Motor neuron (in vitro differentiated cells): ENCODE data around the gene IGF1R. TPM values are rescaled to one million over a fixed set of nuclear protein-coding genes. Genes with fewer than 3 reads are reported as not detected.

Experiments used
- ATAC-seq, 8 experiments: fragments of 200-7000 bp; cut with Tn5 transposase; replicated peaks in 6 of 8; 2 replicates each; pipeline ENCODE4 v1.8.0; 2021; ENCODE audit warnings: mild to moderate bottlenecking in 8 of 8, moderate library complexity in 8 of 8
- H3K27ac ChIP-seq, 2 donors: fragments of 250-450 bp; sonication (Bioruptor Pico); 2 replicates each; pipeline ENCODE4 v1.9.0; 2021; ENCODE audit warnings: antibody characterized with exemption in 2 of 2, mild to moderate bottlenecking in 2 of 2, moderate library complexity in 1 of 2
- H3K4me1 ChIP-seq, 2 donors: fragments of 250-450 bp; sonication (Bioruptor Pico); replicated peaks in 1 of 2; 2 replicates each; pipeline ENCODE4 v1.6.1; 2021; ENCODE audit warnings: antibody characterized with exemption in 2 of 2, mild to moderate bottlenecking in 2 of 2, moderate library complexity in 1 of 2
- H3K4me3 ChIP-seq, 5 donors: fragments of 250-450 bp; sonication (Bioruptor Pico); 2 replicates each; pipeline ENCODE4 v1.9.0; 2021; ENCODE audit warnings: antibody characterized with exemption in 5 of 5, mild to moderate bottlenecking in 5 of 5, moderate library complexity in 4 of 5
- WGBS, 10 experiments: fragments of 450-650 bp; shearing (Covaris generic); methylation state at CpG; one replicate each; pipeline ENCODE4 v1.0.0; 2022; 5-methylcytosine and 5-hydroxymethylcytosine counted together
- in situ Hi-C, 9 experiments: fragments of 400-800 bp; cut with MboI; loops; one replicate each; pipeline ENCODE4 v1.15.0; 2021; ENCODE audit warnings: low sequenced_read_pairs in 9 of 9, low pct_unique_long_range_greater_than_20kb in 2 of 9; ENCODE audit not compliant: unreplicated experiment in 9 of 9
- total RNA-seq, 8 experiments: library from RNA; unstranded; fragments of 300-600 nt; gene quantifications; 2 replicates each; pipeline versions ENCODE4 v1.2.3 to v1.2.4, GENCODE V29; 2022

Gene IGF1R
- total RNA-seq, 8 experiments from 2014 or later, result 12.5 to 43.5 (median 26.1) TPM

DNA sequence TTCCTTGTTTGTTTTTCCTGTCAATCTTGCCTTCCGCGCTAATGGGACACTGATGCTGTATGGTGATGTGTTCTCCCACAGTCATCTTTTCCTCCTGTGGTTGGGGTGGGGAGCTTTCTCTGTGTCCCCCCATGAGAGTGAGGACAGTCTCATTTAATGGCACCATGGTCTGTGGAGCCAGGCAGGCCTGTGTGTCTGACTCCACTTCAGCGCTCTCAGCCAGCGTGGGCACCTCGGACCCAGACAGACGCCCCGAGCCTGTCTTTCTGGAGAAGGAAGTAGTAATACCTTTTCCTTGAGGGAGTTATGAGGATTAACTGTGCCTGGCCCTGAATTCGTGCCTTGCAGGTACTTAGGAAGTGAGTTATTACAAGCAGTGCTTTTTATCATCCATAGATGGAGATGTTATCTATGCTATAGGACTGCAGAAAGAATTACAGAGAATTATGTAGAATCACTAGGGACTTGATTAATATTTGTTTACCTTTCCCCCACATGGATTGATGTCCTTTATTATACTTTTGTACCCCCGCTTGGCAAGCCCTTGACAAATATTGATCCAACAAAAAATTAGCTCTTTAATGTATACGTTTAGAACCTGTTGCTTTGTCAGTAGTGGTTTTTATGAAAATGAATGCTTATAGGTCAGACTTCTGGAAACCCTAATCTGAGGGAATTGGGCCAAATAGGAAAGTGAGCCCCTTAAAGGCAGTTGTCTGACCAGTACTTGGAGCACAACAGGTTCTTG is 206.9 kb downstream of the IGF1R start:
- in situ Hi-C loops, result no loop called here
- WGBS, 10 experiments, result 17 to 95% (median 81%) methylated on average over 1 to 8 of the region's 10 CpGs; no CpG with 5 or more reads in 1 of the 10 experiments
- ATAC-seq, result no peak
- H3K4me3 ChIP-seq, result no peak overlapping the region
- peaks cover 49 to 56% of the 10 kb centered on the region in 2 donors for H3K4me1 ChIP-seq
- H3K27ac ChIP-seq, result peak overlapping the region in 1 of 2 donors; percentile 66

DNA sequence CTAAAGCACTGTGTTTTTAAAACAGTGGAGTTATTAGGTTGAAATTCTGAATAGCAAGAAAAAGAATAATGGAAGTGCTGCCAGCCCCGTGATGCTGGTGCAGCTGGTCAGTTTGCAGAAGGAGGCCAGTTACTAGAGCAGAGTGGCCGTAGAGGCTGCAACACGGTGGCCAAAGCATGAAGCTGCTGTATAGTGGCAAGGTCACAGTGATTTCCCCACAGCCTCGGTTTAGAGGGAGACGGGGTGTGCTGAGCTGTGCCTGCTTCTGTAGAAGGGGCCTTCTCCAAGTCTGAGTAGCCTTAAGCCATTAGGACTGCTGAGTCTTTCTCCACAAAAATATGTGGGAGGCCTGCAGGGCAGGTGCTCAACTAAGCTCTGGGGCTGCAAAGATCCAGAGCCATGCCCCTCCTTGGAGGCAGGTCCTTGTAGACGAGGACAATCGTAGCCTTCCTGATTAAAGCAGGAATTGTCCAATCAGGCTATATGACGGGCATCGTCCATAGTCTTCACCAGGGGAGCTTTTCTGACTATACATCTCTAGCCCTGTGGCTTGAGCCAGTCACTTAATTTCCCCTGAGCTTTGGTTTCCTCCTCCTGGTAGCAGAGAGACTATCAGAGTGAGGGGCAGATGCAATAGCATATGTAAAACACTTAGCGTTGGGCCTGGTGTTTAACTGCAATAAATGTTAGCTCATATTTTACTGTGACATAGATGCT is 207.6 kb downstream of the IGF1R start:
- no peak overlapping the region for H3K4me3 ChIP-seq
- H3K4me1 ChIP-seq, result peaks cover 45 to 58% of the 10 kb centered on the region in 2 donors
- H3K27ac ChIP-seq, result peak overlapping the region in 1 of 2 donors; percentile 66
- 0 to 71% (median 42%) methylated on average over 1 to 6 of the region's 10 CpGs; no CpG with 5 or more reads in 1 of the 10 experiments for WGBS, 10 experiments
- peak in 4 of 8 experiments; percentile 1 to 26 (median 4) for ATAC-seq
- in situ Hi-C loops, result no loop called here

DNA sequence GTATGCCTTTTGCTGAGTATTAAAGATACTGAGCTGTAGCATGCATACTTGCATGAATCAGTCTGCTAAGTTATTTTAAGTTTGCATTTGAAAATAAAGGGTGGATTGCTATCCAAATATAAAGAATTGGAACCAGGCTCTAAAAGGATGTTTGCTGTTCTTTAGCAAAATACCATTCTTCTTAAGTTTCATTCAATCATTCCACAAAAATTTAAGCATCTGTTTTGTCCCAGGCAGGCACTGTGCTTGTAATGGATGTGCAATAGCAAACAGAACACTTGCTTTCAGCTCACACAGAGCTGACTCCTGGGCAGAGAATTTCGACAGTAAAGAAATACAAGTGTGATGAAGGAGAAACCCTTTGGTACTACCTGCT is 208.2 kb downstream of the IGF1R start:
- in situ Hi-C loops, result no loop called here
- 0 to 89% (median 50%) methylated on average over 1 of the region's 1 CpG; no CpG with 5 or more reads in 3 of the 10 experiments for WGBS, 10 experiments
- H3K4me1 ChIP-seq, result peaks cover 40 to 52% of the 10 kb centered on the region in 2 donors

DNA sequence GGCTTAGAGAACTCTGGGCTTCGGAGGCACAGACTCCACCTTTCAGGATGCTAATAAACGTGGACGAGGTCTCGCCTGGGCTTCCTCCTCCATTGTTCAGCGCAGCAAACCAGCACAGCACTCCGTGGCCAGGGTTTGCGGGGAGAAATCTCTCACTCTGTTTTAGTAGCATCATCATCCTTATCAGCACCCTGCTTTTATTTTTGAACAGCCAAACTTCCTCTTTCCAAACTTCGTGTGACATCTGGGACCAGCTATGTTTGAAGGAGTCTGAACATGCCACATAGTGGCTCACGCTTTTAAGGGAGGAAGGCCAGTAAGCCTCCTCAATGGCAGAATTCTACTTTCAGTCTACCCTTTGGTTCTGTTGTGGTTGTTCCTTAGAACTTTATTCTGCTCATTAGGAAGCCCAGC is 210.3 kb downstream of the IGF1R start:
- 50 to 93% (median 64%) methylated on average over 1 to 7 of the region's 9 CpGs; no CpG with 5 or more reads in 2 of the 10 experiments for WGBS, 10 experiments
- no peak for ATAC-seq
- Histone ChIP-seq H3K27ac (no peak overlapping the region), H3K4me1 (peaks cover 36 to 46% of the 10 kb centered on the region in 2 donors), H3K4me3 (no peak overlapping the region)
- in situ Hi-C loops, result no loop called here

More for the DNA sequence above, 208.2 kb downstream of the IGF1R start:
- Histone ChIP-seq H3K4me3 (no peak overlapping the region), H3K27ac (no peak overlapping the region)
- ATAC-seq, result peak in 1 of 8 experiments; percentile 1

DNA sequence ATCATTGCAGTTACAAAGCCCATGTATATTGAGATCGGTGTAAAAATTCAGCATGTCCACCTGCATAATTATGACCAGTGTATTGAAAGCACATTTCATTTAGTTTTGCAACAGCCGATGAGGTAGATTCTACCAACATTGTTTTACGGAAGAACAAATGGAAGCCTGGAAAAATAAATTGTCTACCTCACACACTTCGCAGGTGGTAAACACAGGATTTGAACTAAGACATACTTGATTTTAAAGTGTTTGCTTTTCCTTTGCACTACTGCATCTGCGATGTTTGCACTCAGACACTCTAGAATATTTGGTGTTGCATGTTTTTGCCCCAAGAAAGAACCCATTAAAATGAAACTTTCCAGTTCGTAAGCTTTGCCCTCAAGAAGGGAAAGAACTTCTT is 210.8 kb downstream of the IGF1R start:
- Histone ChIP-seq H3K4me3 (no peak overlapping the region), H3K4me1 (peaks cover 31 to 41% of the 10 kb centered on the region in 2 donors), H3K27ac (no peak overlapping the region)
- 27 to 100% (median 95%) methylated on average over 2 to 6 of the region's 6 CpGs for WGBS, 10 experiments
- no peak for ATAC-seq
- in situ Hi-C loops, result no loop called here

DNA sequence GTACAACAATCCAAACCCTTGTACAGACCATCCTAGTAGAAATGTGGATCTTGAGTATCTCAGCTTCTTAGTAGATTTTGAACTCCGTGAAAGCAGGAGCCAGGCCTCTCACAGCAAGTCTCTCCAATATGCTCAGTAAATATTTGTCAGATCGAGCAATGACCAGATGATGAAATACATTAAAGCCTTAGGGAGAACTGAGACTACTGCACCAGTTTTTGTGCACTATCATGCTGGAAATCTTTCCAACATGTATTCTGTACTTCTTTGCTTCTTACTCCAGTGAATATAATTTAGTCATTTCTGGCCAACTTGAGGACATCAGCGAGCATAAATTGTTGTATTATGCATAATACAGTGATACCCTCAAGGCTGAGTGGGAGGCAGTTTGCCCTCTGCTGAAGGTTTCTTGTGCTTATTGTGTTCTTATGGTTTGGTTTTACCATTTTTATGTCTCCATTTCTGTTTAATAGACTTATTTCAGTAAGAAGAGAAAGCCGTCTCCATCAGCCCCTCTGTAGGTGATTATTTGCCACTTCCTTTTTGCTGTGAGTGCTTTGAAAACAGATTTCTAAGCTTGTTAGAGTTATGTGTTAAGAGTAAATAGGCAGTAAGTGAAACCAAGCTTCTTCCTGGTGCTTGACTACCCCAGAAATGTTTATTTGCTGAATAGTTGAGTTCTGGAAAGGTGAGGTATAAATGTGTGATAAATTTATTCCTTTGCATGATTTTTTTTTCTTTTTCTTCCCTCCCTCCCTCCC is 212.1 kb downstream of the IGF1R start:
- H3K4me3 ChIP-seq, result no peak overlapping the region
- no peak overlapping the region for H3K27ac ChIP-seq
- peaks cover 26 to 31% of the 10 kb centered on the region in 2 donors for H3K4me1 ChIP-seq
- in situ Hi-C loops, result loop anchor here in 2 of 9 experiments (10.0 kb wide), 2 partner anchors 206 to 216 kb away; partner anchors contain the start of gene IGF1R (in 1 of the 2)
- 0 to 100% (median 80%) methylated on average over 1 to 4 of the region's 4 CpGs; no CpG with 5 or more reads in 1 of the 10 experiments for WGBS, 10 experiments
- peak in 1 of 8 experiments; percentile 31 for ATAC-seq

DNA sequence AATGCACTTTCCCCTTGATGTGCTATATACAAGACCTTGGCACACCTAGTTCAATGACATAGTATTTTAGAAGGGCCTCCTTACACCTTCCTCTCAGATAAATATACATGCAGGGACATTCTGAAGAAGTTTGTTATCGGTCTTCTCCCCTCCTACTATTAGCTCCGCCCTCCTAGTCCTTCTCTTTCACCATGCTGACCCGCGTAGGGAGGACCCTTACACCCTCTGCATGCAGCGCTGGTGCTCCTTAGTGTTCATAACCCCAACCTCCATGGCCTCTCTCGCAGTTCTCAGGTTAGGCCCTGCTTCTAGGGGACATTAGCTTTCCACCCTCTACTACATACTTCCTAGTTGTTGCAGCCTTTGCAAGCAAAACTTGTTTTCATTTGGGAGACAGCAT is 212.8 kb downstream of the IGF1R start:
- 60 to 100% (median 80%) methylated on average over 2 to 6 of the region's 6 CpGs; no CpG with 5 or more reads in 4 of the 10 experiments for WGBS, 10 experiments

DNA sequence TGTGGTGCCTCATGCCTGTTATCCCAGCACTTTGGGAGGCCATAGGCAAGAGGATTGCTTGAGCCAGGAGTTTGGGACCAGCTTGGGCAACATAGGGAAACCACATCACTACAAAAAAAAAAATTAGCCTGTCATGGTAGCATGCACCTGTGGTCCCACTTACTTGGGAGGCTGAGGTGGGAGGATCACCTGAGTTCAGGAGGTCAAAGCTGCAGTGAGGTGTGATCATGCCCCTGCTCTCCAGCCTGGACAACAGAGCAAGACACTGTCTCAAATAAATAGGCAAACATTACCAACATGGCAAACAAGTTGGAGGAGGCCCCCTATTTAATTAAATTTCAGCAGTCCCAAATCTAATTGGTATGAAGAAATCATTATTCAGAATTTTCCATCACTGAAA is 215.6 kb downstream of the IGF1R start:
- H3K4me1 ChIP-seq, result peaks cover 9 to 16% of the 10 kb centered on the region in 2 donors
- no peak for ATAC-seq
- no peak overlapping the region for H3K27ac ChIP-seq
- in situ Hi-C loops, result loop anchor here in 2 of 9 experiments (10.0 kb wide), 2 partner anchors 209 to 219 kb away; partner anchors contain the start of gene IGF1R (in 1 of the 2)
- no peak overlapping the region for H3K4me3 ChIP-seq

More for the DNA sequence above, 212.8 kb downstream of the IGF1R start:
- no peak for ATAC-seq
- Histone ChIP-seq H3K4me3 (no peak overlapping the region), H3K4me1 (peaks cover 19 to 24% of the 10 kb centered on the region in 2 donors), H3K27ac (no peak overlapping the region)
- in situ Hi-C loops, result loop anchor here in 2 of 9 experiments (10.0 kb wide), 2 partner anchors 206 to 216 kb away; partner anchors contain the start of gene IGF1R (in 1 of the 2)

DNA sequence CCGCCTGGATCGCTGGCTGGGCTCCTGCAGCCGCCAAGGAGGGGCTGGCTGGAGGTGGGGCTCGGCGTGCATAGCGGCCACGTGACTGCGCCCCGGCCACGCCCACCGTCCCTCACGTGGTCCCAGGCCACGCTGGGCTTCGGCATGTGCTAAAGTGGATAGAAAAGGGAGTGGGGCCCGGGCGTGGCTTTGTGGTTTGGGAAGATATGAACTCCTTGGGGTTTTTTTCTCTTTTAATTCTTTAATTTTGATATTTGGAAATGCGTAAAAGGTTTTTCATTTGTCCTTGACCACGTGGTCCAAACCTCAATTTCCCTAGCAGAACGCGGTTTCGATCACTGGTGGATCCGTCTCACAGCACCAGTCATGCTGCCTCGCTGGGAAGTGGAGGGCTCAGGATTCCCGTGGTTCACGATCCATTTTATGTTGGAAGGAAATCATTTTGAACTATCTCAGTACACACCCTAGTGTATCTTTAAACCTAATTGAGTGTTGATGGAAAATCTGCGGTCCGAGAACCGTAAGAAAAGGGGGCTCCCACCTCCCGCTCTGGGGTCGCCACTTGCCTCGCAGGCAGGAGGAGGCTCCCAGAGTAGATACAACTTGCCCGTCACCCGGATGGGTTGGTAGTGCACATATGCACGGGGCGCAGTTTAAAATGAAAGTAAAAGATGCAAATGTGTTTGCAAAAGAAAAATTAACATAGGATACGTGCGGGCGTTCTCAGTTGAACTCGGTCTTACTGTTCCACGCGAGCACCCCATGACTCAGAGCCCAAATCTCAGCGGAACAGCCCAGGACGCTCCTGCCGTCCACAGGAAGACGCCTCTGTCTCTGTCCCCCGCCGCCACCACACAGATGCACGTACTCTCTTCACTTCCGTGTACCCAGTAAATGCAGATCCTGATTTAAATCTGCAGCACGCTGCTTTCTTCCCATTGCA is 217.3 kb downstream of the IGF1R start:
- Histone ChIP-seq H3K27ac (peak overlapping the region; percentile 79 to 91), H3K4me1 (peaks cover 3 to 10% of the 10 kb centered on the region in 2 donors), H3K4me3 (peak overlapping the region; percentile 32 to 43 (median 32))
- 0 to 91% (median 37%) methylated on average over 3 to 34 of the region's 50 CpGs for WGBS, 10 experiments
- ATAC-seq, result peak; percentile 48 to 93 (median 86)
- in situ Hi-C loops, result loop anchor here in 2 of 9 experiments (10.0 kb wide), 2 partner anchors 211 to 221 kb away; partner anchors contain the start of gene IGF1R (in 1 of the 2)

DNA sequence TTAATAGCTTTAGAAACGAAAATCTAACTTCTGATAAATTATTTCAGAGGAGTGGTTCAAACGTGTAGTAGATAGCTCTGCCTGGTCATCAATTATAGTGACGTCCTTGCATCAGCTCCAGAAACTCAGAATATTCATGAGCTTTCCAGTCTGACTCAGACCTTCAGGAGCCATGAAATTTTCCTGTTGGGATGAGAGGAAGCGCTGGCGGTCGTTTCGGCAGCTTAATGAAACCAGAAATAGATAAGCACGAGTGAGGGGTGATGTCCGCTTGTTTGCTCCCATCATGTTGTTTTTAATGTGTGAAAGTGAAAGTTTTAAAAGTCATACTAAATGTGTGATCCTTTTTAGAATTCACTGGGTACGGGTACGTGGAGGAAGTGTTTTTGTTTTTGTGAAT is 218.2 kb downstream of the IGF1R start:
- Histone ChIP-seq H3K4me3 (peak overlapping the region; percentile 32 to 43 (median 32)), H3K27ac (peak overlapping the region; percentile 79 to 91), H3K4me1 (peaks cover 3 to 9% of the 10 kb centered on the region in 2 donors)
- WGBS, 10 experiments, result 0 to 49% (median 21%) methylated on average over 3 to 11 of the region's 11 CpGs
- ATAC-seq, result peak; percentile 72 to 98 (median 82)
- in situ Hi-C loops, result loop anchor here in 2 of 9 experiments (10.0 kb wide), 2 partner anchors 212 to 222 kb away; partner anchors contain the start of gene IGF1R (in 1 of the 2)

DNA sequence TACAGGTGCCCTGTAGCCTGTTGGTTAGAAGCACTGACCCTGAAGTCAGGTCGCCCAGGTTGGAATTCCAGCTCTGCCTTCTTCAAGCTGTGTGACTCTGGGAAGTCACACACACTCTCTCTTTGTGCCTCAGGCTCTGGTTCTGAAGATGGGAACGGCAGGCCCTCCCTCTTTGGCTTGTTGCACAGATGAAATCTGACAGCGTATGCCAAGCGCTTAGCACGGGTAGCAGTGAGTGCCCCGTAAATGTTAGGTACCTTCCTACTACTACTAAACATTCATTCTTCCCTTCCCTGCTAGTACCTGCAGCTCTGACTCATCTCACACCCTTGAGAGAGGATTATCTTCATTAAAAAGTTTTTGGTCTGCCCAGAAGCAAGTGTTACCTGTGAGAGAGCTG is 220.2 kb downstream of the IGF1R start:
- Histone ChIP-seq H3K4me1 (peaks cover 6 to 13% of the 10 kb centered on the region in 2 donors), H3K27ac (no peak overlapping the region), H3K4me3 (no peak overlapping the region)
- in situ Hi-C loops, result loop anchor here in 2 of 9 experiments (10.0 kb wide), 2 partner anchors 214 to 224 kb away; partner anchors contain the start of gene IGF1R (in 1 of the 2)
- ATAC-seq, result no peak
- WGBS, 10 experiments, result 41 to 92% (median 84%) methylated on average over 2 to 5 of the region's 6 CpGs; no CpG with 5 or more reads in 4 of the 10 experiments
